Activated effector memory CD4-positive, alpha-beta T cell treated with anti-CD3 and anti-CD28 coated beads, Interleukin-2, amount 50 U/mL, for 16 hours (primary cell): ENCODE measurements around the gene ABLIM2.

Source experiments
- DNase-seq: peaks from one replicate; pipeline ENCODE4 v3.0.0-alpha.2; 2020

ABLIM2 gene

DNA sequence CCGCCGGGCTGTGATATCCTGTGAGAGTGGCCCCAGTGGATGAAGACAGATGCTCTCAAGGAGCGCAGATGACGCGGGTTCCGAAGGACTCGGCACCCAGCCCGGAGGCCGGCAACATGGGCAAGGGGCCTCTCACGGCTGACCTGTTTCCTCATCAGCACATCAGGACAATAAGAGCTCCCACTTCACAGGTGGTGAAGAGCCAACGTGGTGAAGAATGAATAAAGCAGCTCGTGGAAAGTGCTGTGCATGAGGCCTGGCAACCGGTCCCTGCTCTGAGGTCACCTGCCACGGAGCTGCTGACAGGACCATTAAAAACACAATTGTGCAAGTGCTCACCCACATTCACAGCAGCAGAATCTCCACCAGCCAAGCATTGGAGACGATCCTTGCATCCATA lies 22.9 kb downstream of the ABLIM2 start:
- no peak for DNase-seq

DNA sequence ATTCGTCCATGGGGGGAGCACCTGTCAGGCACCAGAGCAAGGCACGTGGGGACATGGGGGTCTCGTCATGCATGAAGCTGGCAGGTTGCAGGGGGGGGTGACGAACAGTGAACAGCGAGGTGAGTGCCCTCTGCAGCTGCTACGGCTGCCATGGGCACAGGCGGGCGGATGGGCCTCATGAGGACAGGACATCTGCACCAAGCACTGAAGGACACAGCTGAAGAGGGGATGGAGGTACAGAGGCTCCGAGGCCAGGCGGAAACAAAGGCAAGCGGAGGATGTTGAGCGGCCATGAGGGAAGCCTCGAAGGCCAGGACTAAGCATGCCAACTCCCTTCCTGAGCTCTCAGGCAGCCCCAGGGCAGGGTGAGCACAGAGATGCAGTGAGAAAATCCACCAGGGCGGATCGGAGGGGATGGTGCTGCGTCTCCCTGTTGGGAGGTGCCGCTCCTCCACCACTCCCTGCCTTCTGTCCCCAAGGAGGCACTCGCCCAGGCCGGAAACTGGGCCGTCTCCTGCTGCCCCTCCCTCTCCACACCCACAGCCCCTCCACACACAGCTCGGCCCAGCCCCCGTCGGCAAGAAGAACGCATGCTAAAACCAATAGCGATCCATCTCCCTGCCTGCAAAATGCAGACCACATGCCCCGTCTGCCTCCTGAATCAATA lies 24.6 kb downstream of the ABLIM2 start:
- DNase-seq = no peak

DNA sequence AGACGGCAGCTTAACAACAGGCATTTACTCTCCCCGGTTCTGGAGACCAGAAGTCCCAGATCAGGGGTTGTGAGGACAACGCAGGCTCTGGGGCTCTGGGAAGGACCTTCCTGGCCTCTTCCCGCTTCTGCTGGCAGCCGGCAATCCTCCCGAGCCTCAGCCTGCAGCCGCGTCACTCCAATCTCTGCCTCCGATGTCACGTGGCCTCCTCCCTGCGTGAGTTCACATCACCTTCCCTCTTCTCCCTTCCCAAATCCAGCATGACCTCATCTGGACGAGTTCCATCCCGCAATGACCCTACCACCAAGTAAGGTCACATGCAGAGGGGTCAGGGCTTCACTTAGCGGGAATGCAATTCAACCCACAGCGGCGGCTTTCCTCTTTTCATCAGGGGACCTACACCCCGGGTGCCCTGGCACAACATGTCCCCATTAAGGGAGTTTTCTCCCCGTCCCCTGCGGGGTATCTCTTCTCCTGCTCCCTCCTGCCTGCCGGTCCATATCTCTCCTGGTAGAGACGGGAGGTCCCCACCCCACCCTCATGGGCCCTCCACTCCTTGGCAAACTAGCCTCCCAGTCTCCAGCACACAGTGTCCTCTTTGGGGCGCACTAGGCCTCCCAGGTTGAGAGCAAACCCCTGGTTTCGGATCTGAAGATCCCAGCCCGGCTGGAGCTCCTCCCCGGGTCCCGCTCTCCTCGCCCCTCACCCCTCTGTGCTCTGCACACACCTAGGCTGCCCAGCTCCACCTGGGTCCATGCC lies 25.5 kb downstream of the ABLIM2 start:
- no peak for DNase-seq

DNA sequence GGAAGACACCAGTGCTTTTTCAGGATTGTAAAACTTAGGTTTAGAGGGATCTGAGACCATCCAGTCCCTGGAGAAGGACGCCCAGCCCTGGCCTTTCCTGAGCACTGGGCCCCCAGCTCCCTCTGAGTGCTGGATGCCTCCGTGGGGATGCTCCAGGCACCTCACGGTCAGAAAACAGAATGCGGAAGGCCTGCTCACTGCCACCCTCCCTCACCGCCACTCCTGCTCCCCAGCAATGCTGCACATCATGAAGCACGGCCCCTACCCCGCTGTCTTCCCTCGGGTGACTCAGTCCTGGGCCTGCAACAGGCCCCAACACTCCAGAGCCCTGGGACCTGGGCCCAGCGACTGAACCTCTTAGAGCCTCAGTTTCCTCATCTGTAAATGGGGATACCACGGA lies 26.2 kb downstream of the ABLIM2 start:
- no peak for DNase-seq

DNA sequence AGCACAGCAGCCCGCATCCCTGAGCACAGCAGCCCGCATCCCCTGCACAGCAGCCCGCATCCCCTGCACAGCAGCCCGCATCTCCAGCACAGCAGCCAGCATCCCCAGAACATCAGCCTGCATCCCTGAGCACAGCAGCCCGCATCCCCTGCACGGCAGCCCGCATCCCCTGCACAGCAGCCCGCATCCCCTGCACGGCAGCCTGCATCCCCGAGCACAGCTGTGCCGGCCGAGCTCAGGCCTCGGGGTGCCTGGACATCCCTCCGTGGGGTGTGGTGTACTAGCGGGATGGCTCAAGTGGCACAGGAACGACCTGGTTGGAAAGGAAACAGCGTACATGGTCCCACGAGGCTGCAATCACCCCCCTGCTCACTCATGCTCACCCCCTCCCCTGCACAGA lies 26.8 kb downstream of the ABLIM2 start:
- DNase-seq = no peak

DNA sequence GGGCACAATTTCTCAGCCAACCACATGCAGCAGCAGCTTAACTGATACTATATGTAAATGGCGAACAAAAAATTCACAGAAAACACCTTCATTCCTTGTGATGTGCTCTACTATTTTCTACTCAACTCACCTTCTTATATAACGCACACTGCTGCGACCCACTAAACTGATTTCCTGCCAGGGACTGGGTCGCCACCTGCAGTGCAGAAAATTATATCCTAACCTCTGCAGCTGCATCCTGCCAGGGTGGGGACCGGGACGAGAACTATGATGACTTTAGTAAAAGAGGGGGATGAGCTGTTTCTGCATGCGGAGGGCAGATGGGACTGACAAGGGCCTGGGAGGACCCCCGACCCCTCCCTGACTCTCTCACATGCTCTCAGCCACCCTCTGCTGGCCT lies 27.4 kb downstream of the ABLIM2 start:
- DNase-seq = no peak

DNA sequence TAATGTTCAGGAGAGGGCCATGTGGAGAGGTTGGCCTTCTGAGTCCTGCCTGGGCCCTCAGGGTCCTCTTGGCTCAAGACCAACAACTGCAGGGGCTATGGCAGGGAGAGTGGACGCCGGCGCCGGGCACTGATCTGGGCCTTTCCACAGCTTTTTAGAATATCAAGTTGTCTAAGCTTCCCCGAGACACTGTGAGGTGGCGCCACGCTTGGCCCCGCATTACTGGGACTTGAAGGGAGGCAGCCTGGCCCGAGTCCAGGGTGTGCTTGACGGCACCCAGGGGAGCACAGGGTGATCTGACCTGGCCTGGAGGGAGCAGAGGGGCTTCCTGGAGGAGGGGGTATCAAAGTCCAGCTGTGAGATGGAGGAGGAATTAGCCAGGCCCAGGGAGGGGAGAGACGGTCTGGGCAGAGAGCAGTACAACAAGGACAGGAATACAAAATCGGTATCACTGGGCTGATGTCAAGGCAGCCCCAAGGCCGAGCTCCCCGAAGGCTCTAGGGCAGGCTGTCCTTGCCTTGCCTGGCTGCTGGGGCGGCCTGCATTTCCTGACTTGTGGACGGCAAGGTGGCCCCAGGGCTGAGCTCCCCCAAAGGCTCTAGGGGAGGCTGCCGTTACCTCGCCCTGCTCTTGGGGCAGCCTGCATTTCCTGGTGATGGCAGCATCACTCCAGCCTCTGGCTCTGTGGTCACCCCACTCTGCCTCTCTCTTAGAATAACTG lies 28.1 kb downstream of the ABLIM2 start:
- no peak for DNase-seq

DNA sequence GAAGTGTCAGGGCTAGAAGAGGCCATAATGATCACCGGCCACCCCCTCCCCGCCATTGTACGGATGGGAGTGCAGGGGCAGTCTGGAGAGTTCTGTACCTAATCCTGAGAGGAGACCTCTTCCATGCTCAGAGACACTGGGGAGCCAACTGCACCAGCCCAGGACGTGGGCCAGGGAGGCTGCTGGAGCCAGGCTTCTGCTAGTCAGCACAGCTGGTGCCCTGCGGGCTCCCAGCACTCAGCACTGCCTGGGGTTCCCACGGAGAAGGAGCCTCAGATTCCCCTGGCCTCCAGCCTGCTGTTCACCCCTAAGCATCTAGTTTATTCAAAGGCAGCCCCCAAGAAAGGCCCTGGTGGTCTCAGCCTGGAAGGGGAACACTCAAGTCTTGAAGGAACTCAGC lies 28.8 kb downstream of the ABLIM2 start:
- no peak for DNase-seq

DNA sequence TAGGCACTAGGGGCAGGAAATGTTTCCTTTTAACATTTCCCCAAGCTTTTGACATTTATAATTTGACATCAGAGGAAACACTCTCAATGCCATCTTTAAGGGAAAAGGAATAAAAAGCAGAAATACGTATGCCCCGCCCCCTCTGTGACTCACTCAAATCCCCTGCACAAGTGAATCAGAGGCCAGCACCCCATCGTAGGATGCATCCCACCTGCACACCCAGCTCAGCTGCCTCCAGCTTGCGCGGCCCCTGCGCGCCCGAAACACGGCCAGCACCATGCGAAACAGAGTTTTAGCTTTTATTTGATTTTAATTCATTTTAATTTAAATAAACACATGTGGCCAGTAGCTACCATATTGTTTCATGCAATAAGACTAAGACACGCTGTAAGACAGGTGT lies 29.5 kb downstream of the ABLIM2 start:
- DNase-seq = no peak

DNA sequence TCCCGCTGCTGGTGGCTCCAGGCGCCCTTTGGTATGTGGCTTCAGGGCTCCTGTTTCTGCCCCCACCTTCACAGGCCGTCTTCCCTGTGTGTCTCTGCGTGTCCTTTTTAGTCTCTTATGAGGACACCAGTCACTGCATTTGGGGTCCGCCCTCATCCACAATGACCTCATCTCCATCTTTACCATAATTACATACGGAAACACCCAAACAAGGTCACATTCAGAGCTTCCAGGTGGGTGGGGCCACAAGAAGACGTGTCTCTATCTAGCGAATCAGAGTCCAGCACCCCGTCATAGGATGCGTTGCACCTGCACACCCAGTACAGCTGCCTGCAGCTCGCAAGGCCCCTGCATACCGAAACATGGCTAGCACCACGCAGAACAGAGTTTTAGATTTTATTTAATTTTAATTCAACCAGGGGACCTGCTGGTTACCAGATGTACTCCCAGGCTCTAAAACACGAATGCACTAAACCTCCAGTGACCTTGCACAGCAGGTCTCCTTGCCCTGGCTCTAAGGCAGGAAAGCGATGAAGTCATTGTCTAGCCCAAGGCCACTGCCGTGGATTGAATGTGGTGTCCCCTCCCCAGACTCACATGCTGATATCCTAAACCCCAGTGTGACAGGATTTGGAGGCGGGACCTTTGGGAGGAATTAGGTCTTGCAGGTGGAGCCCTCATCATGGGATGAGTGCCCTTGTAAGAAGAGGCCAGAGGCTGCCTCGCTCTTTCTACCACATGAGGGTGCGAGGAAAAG lies 30.3 kb downstream of the ABLIM2 start:
- DNase-seq = no peak

DNA sequence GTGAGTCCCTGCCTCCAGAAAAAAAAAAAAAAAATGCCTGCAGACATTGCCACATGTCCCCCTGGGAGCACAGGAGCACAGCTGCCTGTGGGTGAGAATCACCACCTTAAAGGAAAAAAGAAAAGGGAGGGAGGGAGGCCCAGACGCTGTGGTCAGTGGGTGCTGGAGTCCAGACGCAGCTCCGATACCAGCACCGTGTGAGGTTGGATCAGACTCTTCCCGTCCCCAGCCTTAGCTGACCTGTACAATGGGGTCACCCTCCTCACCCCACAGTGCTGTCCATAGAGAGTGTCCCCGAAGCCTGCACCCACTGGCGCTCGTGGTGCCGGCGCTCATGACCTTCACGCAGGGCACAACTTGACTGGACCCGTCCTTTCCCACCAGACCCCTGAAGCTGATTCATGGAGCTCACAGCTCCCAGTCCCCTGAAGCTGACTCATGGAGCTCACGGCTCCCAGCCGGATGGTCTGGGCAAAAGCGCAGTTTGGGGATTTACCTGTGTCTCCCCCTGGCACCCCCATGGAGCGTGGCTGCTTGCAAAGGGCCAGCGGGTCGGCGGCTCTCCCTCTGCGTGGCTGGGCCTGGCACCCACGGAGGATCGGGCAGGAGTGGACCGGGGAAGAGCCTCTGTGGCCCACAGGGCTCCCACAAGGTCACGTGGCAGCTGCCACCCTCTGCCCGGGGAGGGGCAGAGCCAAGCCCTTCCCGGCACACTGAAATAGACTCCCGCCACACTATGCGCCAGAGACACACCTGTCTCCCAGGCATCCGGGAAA lies 31.4 kb downstream of the ABLIM2 start:
- no peak for DNase-seq

DNA sequence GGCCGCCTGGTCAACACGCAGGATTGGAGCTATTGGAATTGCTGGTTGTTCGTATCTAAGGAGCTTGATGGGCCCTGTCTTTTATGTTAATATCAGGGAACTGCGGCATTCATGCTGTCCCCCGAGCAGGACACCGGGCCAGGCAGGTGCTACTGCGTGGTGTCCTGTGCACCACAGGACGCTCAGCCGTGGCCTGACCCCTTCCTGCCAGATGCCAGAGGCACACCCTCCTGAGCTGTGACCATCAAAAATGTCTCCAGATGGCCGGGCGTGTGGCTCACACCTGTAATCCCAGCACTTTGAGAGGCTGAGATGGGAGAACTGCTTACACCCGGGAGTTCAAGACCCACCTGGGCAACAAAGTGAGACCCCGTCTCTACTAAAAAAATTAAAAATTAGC lies 32.1 kb downstream of the ABLIM2 start:
- DNase-seq = no peak

DNA sequence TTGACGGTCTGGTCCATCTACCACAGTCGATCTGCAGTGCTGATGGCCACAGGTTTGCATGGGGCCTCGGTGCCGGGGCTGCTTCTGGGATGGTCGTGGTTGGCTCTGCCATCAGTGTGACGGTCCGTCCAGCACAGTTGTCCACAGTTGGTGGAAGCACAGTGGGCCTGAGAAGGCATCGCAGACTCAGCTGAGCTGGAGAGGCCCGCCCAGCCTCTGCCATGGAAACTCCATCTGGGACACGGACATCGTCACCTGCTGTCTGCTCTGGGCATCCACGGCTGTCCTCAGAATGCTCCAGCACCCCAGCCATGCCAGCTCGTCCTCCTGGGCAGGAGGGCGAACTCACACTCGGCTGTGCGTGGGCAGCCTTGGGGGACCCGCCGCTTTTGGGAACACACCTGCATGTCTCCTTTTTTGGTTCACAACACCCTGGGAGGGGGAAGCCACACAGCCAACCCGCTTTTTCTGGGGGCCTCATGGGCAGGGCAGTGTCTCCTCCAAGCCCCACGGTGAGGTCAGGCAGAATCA lies 33.0 kb downstream of the ABLIM2 start:
- no peak for DNase-seq

DNA sequence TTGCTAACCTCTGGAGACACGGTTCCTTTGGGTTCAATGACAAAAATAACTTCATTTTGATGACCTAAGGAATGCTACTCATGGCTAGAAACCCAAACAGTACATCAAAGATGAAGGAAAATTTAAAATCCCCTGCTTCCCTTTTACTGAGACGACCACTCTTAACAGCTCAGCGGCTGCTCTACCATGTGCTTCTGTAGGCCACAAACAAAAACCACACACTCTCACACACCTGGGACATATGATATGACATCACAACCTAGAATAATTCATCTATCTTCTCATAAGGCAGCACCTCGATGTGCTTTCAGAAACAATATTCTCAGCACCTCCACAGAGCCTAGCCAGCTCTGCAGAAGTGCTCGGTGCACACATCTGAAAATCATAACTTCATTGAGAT lies 34.7 kb downstream of the ABLIM2 start:
- DNase-seq = no peak

DNA sequence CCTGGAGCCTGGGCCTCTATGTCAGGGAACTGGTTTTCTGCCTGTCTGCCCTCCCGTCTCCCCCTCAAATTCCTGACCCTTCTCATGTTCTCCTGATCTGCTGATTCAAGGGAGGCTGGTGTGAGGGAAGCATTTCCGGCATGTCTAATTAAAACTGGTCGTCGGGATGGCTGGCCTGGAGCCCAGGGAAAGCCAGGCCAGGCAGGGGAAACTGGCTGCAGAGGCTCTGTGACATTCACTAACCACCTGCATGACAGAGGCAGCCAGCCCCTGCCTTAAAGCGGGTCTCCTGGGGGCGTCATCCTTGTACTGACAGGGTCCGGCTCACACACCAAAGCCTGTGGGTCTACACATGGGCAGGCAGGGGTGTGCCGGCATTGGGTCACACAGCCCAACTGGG lies 35.2 kb downstream of the ABLIM2 start:
- no peak for DNase-seq

DNA sequence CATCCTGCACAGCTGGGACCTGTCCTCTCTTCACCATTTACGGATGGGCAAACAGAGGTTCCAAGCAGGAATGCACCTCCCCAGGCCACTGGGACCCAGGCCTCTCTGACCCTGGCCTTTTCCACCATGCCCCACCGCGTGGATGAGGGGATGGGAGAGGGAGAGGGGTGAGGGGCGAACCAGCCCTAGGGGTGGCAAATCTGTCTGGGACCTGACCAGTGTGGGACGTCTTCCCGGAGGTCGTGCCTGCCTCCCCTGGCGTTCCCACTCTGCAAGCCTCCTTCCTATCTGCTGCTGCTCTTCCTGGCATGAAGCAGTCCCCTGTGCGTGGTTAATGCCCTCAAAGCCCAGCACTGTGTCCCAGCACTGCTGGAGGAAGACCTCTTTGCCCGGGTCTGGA lies 35.9 kb downstream of the ABLIM2 start:
- DNase-seq = no peak

DNA sequence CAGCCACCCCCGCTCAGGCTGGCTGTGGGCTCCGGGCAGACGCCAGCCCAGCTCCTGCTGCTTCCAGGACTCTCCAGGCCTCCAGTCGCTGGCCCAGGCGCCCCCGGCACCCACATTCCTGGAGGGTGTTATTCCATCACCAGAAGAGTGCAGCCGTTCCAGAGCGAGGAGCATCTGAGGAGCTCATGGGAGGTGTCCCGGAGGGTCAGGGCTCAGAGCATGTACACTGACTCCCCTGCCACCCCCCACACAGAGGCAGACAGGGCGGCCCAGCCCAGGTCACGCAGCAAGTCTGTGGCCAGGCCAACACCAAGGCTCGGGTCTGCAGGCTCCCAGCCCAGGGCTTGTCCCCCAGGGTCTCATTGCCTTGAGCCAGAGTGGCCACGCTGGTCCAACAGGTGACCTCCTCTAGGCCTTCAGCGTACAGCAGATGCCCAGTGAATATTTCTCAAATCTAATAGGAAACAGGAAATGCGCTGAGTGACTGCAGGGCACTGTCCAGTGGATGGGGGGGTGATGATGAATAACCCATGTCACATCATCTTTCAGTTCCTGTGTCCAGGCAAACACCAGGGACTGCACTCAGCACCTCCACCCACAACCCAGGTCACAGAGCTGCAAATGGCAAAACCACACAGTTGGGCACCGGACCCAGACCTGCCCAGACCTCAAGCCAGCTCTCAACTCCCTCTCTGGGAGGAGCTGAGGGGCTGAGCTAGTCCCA lies 37.2 kb downstream of the ABLIM2 start:
- no peak for DNase-seq

DNA sequence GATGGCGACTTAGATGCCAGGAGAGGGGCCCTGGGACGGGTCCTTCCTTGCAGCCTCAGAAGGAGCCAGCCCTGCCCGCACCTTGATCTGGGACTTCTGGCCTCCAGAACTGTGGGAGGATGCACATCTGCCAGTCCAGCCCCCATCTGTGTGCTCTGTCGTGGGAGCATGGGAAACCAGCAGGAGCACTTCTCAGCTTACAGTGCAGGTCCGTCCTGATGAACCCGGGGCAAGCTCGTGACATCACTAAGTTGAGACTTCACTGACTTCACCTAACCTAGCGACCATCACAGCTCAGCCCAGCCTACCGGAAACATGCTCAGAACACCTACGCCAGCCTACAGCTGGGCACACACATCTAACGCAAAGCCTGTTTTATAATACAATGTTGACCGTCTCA lies 38.1 kb downstream of the ABLIM2 start:
- DNase-seq = no peak

DNA sequence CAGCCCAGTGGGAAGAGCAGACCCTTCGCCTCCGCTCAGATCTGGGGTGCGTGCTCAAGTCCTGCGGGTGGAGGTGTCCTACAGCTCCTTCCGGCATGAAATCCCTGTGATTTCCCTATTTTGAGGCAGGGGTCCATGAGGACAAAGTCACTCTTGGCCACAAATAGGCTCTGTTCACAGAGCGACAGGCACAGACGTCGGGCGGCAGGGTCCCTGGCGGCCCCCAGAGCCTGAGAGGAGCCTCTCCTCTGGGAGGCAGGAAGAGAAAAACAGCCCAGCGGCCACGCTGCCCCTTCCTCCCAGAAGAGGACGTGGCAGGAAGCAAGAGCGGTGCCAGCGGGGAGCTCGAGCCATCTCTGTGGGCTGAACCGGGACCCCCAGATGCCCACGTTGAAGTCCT lies 38.7 kb downstream of the ABLIM2 start:
- no peak for DNase-seq

DNA sequence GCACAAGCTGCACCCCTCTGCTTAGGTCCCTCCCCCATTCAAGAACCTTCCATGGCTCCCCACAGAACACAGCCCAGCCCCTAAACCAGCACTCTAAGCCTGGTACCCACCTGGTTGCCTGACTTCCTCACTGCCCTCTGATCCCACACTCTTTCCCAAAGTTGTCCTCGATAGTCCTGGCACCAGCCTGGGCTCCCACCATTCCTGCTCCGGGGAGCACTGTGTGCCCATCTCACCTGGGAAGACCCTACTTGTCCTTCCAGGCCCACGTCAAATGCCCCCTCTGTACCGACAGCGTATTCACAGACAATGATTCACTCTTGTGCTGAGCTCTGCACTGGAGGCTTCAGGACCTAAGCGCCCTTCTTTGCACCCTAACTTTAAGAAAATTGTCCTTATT lies 40.1 kb downstream of the ABLIM2 start:
- DNase-seq = no peak

DNA sequence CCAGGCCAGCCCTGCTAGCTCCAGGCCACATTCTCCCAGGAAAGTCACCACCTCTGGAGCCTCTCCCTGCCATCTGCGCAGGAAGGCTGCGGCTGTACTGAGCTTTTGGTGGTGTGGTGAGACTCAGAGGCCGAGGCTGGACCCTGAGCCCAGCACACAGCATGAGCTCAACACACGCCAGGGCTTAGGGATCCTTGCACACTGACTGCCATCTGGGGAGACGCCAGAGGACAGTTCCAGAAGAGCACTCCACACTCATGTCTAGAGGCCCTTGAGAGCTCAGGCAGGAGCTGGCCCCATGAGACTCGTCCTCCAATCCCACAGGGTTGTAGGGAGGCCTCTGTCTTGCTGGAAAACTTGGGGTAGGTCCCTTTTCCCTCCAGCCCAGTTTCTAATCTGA lies 40.6 kb downstream of the ABLIM2 start:
- no peak for DNase-seq

DNA sequence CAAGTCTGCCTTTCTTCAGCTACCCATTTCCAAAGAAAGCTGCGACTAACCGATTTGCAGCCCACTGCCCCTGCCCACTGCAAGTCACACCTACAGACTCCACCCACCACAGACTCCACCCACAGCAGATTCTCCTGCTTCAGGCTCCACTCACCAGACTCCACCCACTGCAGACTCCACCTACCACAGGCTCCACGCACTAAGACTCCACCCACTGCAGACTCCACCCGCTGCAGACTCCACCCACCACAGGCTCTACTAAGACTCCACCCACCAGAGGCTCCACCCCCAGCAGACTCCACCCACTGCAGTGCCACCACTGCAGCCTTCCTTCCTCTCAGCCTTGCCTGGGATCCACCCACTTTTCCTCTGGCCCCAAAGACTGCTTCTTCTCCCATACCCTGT lies 41.3 kb downstream of the ABLIM2 start:
- DNase-seq = peak; percentile 65
